Activated T-cell treated with anti-CD3 and anti-CD28 coated beads for 48 hours (primary cell): ENCODE data around the gene SSH2.
"Not testable (repeated sequence)": the region's sequence is repeated elsewhere in the genome, so short reads cannot be mapped to it uniquely, and the experiment has no call there.

Experiments used
- DNase-seq: peaks from one replicate; pipeline ENCODE4 v3.0.0-alpha.2; 2020; ENCODE audit warnings: low read depth

SSH2 gene

DNA sequence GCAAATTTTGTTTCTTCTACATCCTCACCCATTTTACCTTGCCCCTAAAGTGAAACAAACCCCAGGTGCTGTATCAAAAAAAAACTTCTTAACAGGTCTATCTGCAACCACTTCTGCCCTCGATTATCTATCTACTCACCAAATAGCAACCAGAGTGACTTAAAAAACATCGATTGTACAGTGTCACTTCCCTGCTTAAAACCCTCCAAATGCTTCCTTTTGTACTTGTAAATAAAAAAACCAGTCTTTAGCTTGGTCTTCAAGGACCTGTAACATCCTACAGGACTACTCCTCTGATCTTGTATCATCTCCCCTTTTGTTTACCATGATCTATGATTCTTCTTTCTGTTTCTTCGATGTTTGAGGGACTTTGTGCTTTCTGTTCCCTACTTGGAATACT lies 224.6 kb downstream of the SSH2 start:
- DNase-seq, result no peak

DNA sequence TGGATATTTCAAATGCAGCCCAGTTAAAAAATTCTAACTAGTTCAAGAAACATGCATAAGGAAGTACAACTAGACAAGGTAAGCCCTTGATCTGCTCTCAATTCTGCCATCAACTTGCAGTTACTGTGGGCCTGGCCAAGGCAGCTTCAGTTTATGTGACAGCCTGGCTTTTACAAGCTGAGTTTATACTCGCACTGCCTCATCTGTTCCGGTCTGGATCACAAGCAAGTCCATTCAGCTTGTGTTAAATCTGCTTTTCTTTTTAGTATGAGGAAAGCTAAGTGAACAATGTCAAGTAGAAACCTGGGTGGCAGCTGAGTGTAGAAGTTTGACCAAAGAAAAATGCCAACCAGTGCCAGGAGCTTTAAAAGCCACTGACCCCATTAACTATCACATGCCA lies 230.7 kb downstream of the SSH2 start:
- no peak for DNase-seq

DNA sequence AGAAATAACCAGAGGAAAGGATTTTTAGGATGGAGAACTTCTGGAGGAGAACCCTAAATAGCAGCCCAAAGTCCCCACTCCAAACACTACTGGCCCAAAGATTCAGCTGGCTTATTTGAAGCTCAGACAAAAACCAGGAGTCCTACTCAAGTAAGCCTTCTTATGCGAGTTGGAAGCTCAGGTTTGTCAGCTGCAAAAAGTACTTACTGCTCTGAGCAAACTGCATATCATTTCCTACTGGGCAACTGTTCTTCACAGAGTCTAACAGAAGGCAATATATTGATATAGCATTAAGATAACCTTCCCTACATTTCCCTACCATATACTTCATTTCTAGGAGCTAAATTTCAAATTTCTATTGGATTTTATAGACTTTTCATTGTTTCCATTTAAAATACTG lies 231.2 kb downstream of the SSH2 start:
- no peak for DNase-seq

DNA sequence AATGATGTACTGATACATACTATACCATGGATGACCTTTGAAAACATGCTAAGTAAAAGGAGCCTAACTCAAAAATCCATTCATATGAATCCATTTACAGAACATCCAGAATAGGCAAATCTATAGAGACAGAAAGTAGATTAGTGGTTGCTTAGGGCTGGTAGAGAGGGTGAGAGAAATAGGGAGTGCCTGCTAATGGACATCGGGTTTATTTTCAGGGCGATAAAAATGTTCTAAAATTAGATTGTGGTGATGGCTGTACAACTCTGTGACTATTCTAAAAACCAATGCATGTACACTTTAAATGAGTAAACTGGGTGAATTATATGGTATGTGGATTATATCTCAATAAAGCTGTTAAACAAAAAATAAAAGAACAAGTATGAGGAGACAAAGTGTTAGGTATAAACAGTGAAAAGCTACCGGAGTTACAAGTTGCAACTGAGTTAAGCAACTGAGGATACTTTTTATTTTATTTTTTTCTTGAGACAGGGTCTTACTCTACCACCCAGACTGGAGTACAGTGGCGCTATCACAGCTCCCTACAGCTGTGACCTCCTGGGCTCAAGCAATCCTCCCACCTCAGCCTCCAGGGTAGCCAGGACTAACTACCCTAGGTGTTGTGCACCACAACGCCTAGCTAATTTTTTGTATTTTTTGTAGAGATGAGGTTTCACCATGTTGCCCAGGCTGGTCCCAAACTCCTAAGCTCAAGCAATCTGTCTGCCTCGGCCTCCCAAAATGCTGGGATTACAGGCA lies 231.8 kb downstream of the SSH2 start:
- DNase-seq, result no peak

DNA sequence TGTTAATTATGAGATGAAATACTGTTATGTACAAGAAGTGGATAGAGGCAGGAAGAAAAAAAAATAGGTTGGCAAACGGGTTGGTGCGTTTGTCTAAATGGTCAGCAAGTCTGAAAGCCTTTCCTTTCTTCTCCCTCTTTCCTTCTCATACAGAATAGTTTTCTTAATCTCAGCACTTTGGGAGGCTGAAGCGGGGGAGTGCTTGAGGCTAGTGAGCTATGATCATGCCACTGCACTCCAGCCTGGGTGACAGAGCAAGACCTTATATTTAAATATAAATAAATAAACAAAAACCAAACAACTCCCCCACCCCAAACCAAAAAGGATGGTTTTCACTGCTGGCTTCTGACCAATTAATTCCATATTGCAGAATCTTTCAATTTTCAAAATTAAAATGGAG lies 232.7 kb downstream of the SSH2 start:
- no peak for DNase-seq

DNA sequence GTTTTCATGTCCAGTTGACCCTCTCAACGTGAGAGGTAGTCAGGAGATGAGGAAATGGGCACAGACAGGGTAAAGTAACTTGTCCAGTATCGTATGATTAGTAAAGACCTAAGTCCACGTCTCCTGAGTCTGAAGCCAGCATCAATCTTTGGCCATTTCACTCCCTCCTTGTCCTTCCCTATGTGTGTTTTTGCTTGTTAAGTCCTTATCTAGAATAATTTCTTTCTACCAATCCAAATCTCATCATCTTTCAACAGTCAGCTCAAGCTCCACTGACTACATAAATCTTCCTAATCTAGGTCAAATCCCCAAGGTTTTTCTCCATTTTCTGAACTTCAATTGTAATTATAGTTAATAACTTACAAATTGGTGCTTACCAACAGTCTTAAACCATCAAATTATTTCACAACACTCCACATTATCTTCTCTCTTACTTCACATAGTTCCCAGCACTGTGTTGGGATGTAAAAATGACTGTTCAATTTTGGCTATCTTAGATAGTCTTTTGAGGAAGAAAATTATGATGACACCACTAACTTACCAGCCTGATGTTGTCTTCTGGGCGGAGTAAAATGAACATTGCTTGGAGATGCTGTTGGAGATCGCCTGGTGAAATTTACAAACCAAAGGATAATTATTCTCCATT lies 235.0 kb downstream of the SSH2 start:
- no peak for DNase-seq

DNA sequence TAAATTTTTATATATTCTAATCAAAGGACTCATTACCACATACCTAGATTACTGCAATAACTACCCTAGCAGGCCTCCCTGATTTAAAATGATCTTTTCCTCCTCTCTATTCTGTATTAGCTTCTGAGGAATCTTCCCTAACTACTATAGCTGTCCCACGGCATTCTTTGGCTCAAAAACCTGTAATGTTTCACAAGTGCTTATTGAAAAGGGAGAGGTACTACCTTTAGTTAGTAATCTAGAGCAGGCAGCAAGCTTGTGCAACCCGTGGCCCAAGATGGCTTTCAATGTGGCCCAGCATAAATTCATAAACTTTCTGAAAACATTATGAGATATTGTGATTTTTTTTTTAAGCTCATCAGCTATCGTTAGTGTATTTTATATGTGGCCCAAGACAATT lies 236.3 kb downstream of the SSH2 start:
- DNase-seq, result no peak

DNA sequence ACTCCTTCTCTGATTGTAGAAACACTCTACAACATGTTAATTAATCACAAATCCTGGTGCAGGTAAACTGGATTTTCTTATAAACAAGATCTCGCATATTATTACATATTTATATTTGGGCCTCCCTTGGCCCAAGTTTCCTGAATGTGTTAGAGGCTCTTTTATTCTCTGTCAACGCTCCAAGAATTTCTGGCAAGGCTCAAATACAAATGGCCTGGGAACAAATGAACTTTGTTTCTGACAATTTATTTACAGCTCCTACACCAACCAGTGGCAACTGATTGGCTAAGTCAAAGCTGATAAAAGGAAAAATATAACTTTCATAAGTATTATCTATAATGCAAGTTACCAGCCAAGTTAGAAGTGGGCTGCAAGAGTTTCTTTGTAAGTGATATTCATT lies 242.4 kb downstream of the SSH2 start:
- DNase-seq, result no peak

DNA sequence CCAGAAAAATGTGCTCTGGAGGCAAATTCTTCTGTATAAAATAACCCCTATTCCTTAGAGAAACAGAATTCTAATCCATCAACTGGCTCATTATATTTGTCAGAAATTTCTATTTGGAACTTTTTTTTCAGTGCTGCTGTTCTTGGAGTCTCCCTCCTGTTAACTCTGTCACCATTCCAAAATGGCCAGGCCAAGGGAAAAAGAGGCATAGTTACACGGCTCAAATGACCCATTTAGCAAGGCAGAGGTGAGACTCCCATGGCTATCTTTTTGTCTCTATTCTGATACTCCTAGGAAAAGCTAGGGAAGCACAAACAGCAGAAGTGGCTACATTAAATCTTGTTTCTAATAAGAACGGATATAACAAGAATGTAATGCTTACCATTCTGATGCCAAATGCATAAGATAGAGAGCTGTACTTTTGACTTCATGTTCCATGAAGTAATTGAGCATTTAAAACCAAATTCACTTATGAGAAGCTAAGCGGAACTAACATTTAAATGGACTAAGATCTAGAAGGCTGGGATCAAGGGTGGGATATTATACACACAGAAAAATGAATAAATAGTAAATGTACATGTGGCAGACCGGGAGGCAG lies 242.9 kb downstream of the SSH2 start:
- DNase-seq, result no peak

DNA sequence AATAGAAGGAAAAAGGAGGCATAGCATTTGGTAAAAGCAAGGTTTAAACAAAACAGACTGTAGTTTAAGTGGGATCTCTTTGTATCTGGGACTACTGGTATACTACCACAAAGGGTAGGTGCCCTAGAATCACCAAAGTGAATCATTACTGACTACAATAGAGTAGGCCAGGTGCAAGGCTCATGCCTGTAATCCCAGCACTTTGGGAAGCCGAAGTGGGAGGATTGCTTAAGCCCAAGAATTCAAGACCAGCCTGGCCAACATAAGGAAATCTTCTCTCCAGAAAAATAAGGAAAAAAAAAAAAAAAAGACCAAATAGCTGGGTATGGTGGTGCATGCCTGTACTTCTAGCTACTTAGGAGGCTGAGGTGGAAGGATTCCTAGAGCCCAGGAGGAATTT lies 246.5 kb downstream of the SSH2 start:
- no peak for DNase-seq

DNA sequence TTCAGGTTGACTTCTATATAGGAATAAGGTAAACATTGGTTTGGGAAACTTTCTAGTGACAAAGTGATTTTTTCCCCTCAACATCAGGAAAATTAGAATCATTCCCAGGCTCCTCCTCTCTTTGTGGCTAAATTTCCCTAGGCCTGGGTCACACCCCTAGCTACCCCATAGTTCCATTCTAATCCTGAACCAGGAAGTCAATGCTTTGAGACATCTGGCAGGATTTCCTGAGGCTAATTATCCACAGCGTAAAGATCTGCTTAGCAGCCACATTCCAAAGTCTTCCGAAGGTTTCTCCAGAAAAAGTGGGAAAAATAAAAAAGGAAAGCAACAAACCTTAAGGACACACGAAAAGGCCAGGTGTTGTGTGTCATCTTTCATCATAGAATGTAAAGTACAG lies 247.0 kb downstream of the SSH2 start:
- DNase-seq, result no peak

DNA sequence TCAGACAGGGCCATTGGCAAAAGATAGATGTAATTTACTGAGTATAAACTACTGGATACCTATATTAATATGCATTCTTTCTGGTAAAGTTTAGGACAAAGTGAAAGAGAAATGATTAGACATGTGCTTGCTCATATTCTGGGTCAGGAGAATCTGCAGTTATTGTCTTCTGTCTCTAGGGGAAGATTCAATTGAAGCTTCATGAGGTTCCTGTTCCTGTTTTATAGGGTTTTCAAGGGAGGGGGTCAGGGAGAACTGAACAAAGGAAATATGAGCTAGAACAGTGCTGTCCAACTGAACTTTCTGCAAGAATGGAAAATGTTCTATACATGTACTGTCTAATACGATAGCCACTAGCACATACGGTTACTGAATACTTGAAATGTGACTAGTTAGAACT lies 248.0 kb downstream of the SSH2 start:
- no peak for DNase-seq

DNA sequence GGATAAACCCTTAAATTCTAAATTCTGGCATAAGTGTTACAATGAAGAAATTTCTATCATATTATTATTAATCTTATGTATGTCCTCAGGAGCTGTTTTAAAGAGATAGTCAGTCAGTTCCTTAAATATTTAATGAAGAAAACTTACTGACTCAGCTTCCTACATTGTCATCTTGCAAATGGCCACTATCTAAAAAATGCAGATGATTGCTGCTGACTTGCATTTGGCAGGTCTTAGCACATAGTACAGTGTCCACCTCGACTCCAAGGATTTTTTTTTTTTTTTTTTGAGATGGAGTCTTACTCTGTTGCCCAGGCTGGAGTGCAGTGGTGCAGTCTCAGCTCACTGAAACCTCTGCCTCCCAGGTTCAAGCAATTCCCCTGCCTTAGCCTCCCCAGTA lies 252.2 kb downstream of the SSH2 start:
- DNase-seq, result no peak

DNA sequence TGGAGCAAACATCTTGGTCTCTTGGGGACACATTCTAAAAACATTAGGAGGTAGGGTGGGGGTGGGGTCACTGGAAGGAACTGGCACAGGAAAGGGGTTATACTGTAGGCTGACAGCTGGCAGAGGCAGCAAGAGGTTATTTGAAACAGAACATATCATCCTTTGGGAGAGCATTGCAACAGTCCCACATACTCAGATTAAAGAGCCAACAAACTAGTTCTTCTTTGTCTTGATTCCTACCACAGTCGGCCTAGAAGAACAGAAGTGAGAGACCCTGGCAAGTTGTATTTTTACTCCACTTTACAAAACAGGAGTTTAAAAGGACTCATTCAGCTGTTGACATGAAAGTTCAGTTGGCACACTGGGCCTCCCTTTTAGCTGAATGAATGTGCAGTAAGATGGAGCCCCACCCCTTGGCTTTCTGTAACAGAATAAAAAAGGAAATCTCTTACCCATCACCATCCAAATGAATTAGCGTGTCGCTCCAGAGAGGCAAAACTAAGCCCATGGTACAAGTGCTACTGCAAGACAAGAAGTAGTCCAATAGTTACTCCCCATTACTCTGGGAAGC lies 252.7 kb downstream of the SSH2 start:
- no peak for DNase-seq

DNA sequence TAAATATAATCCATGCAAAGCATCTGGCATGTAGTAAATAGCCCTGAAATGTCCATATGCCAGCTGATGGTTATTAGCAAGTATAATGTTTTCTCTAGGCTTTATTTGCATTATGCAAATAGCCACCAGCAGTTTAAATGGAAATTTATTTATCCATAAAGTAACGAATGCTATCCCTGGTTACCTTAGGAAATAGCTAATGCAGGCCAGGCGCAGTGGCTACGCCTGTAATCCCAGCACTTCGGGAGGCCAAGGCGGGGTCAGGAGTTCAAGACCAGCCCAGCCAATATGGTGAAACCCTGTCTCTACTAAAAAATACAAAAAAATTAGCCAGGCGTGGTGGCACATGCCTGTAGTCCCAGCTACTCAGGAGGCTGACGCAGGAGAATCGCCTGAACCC lies 254.1 kb downstream of the SSH2 start:
- not testable (repeated sequence) for DNase-seq

DNA sequence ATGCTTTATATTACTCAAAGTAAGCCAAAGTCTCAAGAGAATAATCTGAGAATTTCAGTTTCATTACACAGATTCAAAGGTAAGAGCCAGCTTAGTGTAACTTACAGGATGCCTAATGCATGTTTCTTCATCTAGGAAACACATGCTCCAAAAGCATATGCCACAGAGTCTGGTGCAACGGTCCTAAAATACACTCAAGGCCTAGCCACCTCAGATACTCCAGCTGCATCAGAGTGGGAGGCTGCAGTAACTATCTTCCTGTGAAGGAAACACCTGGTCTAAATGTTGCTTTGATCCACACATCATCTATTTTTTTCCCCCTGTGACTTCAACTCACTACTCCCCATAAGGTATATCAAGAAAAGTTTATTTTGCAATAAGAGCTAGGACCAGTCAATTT lies 255.7 kb downstream of the SSH2 start:
- DNase-seq, result no peak

DNA sequence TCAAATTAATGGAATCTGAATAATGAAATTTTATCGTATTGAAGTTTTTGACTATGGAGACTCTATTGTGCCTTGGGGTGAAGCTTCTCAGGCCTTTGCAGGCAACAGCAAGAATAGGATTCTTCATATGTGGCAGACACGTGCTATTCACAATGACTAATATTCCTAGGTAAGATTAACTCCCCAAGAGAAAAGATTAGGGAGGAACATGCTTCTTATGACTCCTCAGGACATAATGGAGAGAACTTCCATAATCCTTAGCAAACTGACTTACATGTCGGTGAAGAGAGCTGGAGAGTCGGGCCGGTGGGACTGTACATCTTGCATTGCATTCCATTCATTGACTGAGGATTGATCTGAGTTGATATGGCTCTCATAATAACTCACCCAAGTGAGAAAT lies 258.4 kb downstream of the SSH2 start:
- DNase-seq, result no peak

DNA sequence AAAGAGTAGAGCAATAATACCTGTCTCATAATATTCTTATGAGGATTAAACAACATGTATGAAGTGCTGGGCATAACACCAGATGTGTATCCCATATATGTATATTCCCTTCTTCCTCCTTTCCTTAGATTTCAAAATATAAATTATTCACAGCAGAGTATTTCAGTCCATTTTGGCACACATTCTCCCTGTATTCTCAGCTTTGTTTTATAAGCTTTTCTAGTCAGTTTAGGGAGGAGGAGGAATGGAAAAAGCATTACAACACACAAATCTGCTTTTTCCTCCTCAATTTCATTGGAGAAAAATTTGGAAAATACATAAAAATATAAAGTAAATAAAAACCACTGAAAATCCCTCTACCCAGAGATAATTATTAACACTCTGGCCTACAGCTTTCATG lies 260.8 kb downstream of the SSH2 start:
- no peak for DNase-seq

DNA sequence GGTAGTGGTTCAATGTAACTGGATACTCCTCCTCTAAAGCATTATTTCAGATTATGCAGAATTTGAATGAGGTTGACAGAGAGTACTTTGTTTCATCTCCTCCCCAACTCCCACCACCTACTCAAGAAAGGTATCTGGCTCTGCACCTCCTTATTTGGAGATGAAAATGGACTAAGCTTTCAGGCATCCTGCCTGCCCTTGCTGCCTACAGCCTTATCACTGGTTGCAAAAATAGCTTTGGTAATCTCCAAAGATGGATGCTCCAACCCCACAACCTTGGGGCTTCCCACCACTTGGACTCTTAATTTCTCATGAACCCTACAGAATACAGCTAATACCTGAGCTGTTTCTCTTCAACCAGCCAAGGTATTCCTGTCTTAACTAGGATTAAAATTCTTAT lies 262.1 kb downstream of the SSH2 start:
- DNase-seq, result no peak

DNA sequence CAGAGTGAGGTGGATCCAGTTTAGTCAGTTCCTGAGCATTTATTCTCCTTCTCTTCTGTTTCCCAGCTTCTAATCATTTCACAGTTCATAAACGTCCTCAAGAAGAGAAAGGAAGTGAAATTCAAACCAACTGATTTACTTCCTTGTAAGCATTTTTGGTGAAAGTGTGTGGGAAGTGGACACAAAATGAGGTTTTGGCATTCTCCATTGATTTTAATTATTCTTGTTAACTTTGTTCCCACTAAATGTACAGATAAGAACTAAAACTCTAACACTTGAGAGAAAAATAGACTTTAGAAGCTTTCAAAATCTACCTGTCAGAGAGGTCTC lies 264.6 kb downstream of the SSH2 start:
- no peak for DNase-seq

DNA sequence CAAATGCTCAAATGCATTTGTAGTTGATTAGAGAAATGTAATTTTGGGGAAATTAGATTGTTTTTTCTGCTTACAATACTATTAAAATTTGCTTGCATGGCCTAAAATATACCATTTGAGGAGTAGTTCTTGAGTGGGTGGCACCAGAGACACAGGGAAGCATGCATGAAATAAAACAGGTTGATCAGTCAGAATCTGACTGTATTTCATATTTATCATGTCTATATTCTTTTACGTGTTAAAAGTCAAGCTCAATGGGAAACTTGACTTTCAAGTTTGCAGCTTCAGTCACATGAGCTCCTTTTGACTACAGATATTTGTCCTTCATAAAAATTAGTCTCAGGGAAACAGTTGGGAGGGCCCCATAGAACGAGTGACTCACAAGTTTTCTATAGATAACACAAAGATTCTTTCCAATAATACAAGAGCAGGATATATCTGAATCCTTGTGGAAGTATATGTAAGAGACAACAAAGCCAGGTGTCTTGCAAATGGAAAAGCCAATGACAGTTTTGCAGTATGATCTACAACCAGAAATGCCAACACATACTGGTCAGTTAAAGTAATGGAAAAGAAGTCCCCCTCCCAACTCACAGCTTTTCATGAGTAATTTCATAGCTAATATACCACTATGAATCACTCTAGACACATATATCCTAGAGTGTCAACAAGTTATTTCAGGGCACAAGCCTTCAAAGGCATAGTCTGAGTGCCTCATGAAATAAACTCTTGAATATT lies 265.1 kb downstream of the SSH2 start:
- no peak for DNase-seq

DNA sequence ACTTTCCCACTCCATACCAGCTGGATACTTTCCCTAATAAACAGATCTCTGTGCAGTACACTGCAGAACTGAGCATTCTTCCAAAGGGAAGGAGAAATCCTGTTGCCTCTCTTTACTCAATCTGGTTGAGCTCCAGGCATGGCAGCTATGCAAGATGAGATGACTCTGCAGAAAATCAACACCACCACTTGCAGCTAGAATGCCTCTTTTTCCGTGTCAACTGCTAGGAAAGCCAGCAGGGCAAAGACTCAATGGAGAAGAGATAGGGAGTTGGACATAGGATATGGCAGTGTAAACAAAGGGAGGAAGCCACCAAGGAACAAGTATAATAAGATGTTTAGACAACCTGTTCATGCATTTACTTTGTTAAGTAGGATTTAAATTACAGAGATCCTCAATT lies 266.9 kb downstream of the SSH2 start:
- no peak for DNase-seq

DNA sequence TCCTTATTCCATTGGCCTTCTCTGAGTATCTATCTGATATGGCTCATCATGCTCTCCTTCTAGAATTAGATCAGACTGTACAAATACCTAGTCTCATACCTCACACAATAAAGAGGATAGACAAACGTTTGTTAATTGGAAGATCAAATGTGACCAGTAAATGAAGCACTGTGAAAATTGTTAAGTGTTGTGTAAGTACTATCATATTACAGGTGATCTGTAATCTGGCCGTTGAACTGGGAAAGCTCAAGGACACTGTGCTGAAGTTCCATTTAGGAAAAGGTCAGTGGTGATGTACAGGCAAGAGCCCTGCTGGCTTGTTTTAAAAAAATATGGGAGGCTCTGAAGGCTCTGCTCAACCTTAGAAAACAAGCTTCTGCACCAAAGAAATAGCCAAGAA lies 268.8 kb downstream of the SSH2 start:
- no peak for DNase-seq
